ENCODE measurements around the gene DSCAM. TPM values are rescaled to one million over a fixed set of nuclear protein-coding genes. Genes with fewer than 3 reads are reported as not detected.

Gene DSCAM
- total and polyA plus RNA-seq, 2 experiments from 2014 or later = 0.07 TPM; not detected in 1

DNA sequence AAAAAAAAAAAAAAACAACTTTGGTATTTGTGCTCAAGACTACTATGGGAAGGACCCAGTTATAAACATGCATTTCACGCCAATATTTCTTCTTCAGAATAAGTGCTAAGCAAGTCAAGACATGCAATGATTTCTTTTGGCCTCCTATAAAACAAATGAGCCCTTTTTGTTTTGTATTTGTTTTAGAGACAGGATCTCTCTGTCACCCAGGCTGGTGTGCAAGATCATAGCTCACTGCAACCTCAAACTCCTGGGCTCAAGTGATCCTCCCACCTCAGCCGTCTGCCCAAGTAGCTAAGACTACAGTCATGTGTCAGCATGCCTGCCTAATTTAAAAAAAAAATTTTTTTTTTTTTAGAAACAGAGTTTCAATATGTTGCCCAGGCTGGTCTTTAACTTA, 631.0 kb downstream of the DSCAM start:
- no peaks in the 10 kb centered on the region for H3K27me3 ChIP-seq (ENCODE audit: insufficient read depth)
- Mint-ChIP-seq H3K4me1 (no peaks in the 10 kb centered on the region), H3K9me3 (peaks cover 64% of the 10 kb centered on the region), H3K36me3 (ENCODE audit: low read depth) (peaks cover 3% of the 10 kb centered on the region; the same call in 1 of the 3 replicates), H3K27ac (no peak overlapping the region), H3K27me3 (ENCODE audit: insufficient read depth, low read depth, poor library complexity) (peaks cover 2% of the 10 kb centered on the region), H3K4me3 (no peak overlapping the region)
- H4K20me1 ChIP-seq (replicated peaks; ENCODE audit: insufficient read depth) = no peaks in the 10 kb centered on the region
- H3K36me3 ChIP-seq (ENCODE audit: insufficient read depth) = peaks cover 2% of the 10 kb centered on the region; the same call in 1 of the 2 replicates
- no peaks in the 10 kb centered on the region for H3F3A ChIP-seq (replicated peaks; ENCODE audit: low read depth)
- no peaks in the 10 kb centered on the region for H3K9me2 ChIP-seq (ENCODE audit: insufficient read depth)
- DNase-seq (ENCODE audit: low spot score) = no peak
- H3K4me3 ChIP-seq = no peak overlapping the region
- no peaks in the 10 kb centered on the region for H3K4me1 ChIP-seq (ENCODE audit: insufficient read depth)
- H3K79me2 ChIP-seq (replicated peaks; ENCODE audit: insufficient read depth) = no peaks in the 10 kb centered on the region
- no peak overlapping the region for H3K4me2 ChIP-seq
- no peak for ATAC-seq
- no peak overlapping the region for H2AFZ ChIP-seq
- TF ChIP-seq CREB1 (CRISPR knock-in tag; IDR thresholded peaks at IDR 0.05; ENCODE audit: low read depth) (no peak), NANOG (IDR thresholded peaks at IDR 0.05; ENCODE audit: borderline replicate concordance) (no peak), ZNF331 (CRISPR knock-in tag; IDR thresholded peaks at IDR 0.05; ENCODE audit: low read depth) (no peak), ZNF462 (CRISPR knock-in tag; IDR thresholded peaks at IDR 0.05) (no peak), EZH2 (IDR thresholded peaks at IDR 0.05; ENCODE audit: low read depth, unreplicated experiment) (no peak), ZNF114 (CRISPR knock-in tag; IDR thresholded peaks at IDR 0.05) (no peak), ETS1 (IDR thresholded peaks at IDR 0.05) (no peak), POLR2AphosphoS5 (IDR thresholded peaks at IDR 0.05; ENCODE audit: low read depth) (no peak), STAT1 (IDR thresholded peaks at IDR 0.05; ENCODE audit: unreplicated experiment) (no peak)
- TF ChIP-seq, protein P1, sequence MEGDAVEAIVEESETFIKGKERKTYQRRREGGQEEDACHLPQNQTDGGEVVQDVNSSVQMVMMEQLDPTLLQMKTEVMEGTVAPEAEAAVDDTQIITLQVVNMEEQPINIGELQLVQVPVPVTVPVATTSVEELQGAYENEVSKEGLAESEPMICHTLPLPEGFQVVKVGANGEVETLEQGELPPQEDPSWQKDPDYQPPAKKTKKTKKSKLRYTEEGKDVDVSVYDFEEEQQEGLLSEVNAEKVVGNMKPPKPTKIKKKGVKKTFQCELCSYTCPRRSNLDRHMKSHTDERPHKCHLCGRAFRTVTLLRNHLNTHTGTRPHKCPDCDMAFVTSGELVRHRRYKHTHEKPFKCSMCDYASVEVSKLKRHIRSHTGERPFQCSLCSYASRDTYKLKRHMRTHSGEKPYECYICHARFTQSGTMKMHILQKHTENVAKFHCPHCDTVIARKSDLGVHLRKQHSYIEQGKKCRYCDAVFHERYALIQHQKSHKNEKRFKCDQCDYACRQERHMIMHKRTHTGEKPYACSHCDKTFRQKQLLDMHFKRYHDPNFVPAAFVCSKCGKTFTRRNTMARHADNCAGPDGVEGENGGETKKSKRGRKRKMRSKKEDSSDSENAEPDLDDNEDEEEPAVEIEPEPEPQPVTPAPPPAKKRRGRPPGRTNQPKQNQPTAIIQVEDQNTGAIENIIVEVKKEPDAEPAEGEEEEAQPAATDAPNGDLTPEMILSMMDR (conservative IDR thresholded peaks at IDR 0.05; ENCODE audit: low read depth in 2 of 2) = no peak
- no peak overlapping the region for H3K27ac ChIP-seq (ENCODE audit: low read depth)

Data from GM23338 (cell line).